HEK293 (cell line): Measurements from ENCODE around the gene HPD.

Experiments
- TCF7L2 ChIP-seq: IDR thresholded peaks from 2 replicates; pipeline ENCODE4 v1.6.1; 2011; ENCODE audit warnings: low read depth, mild to moderate bottlenecking, inconsistent platforms, low read length, moderate library complexity, borderline replicate concordance
- ZNF121 ChIP-seq: fragments of 450-650 bp; formaldehyde crosslinking; IDR thresholded peaks from 2 replicates; pipeline ENCODE4 v1.5.1; 2016; ENCODE audit warnings: missing biosample characterization, missing genetic modification characterization
- ZNF23 ChIP-seq: fragments of 450-650 bp; formaldehyde crosslinking; IDR thresholded peaks from 2 replicates; pipeline ENCODE4 v1.5.1; 2016; ENCODE audit warnings: missing biosample characterization, missing genetic modification characterization, borderline replicate concordance
- ZNF302 ChIP-seq: fragments of 450-650 bp; formaldehyde crosslinking; IDR thresholded peaks from 2 replicates; pipeline ENCODE4 v1.5.1; 2016; ENCODE audit warnings: missing biosample characterization, missing genetic modification characterization, low read depth
- ZNF510 ChIP-seq: fragments of 450-650 bp; formaldehyde crosslinking; IDR thresholded peaks from 2 replicates; pipeline ENCODE4 v1.5.1; 2018; ENCODE audit warnings: mild to moderate bottlenecking, missing genetic modification characterization, missing biosample characterization; ENCODE audit not compliant: insufficient replicate concordance
- ZNF624 ChIP-seq: fragments of 450-650 bp; formaldehyde crosslinking; IDR thresholded peaks from 2 replicates; pipeline ENCODE4 v1.5.1; 2017; ENCODE audit warnings: missing biosample characterization, missing genetic modification characterization
- ZNF707 ChIP-seq: fragments of 450-650 bp; formaldehyde crosslinking; IDR thresholded peaks from 2 replicates; pipeline ENCODE4 v1.5.1; 2016; ENCODE audit warnings: missing biosample characterization, missing genetic modification characterization
- TF ChIP-seq, protein P1 (sequence below): fragments of 450-650 bp; formaldehyde crosslinking; IDR thresholded peaks from 2 replicates; pipeline ENCODE4 v1.5.1; 2016; ENCODE audit warnings: missing biosample characterization, missing genetic modification characterization
- TF ChIP-seq, protein P2 (sequence below): fragments of 450-650 bp; formaldehyde crosslinking; IDR thresholded peaks from 2 replicates; pipeline ENCODE4 v1.5.1; 2016; ENCODE audit warnings: missing biosample characterization, missing genetic modification characterization, borderline replicate concordance
- TF ChIP-seq, protein P3 (sequence below): fragments of 450-650 bp; formaldehyde crosslinking; IDR thresholded peaks from 2 replicates; pipeline ENCODE4 v1.5.1; 2016; ENCODE audit warnings: missing biosample characterization, missing genetic modification characterization, low read depth

DNA sequence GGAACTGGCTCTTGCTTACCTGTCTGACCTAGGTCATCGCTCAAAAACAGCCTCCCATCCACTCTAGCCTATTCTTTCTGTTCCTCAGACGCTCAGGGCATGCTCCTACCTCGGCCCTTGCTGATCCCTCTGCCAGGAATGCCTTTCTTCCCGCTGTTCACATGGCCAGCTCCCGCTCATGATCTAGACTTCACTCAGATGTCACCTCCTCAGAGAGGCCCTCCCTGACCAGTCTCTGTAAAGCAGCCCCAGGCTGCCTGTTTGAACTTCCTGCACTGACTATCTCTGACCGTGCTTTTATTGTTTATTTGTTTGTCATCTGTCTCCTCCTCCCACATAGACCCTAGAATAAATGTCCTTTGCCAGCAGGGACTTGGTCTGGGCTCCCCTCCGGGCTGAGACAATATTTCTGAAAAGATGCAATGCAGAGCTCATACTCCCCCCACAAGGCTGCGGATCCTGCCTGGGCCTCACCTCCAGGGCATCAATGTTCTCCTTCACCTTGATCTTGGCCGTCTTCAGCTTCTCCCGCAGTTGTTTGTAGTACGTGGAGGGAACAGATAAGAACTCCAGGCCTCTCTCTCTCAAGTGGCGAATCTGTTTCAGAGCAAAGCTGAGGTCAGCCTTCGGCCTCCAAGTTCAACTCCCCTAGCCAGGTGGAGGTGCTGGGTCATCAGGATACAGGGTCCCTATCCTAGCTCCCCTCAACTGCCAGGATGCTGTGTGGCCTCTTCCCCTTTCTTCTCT is 15.2 kb downstream of the HPD start:
- no peak for TF ChIP-seq ZNF707 (tag by site-specific recombination)
- TF ChIP-seq, protein P1, sequence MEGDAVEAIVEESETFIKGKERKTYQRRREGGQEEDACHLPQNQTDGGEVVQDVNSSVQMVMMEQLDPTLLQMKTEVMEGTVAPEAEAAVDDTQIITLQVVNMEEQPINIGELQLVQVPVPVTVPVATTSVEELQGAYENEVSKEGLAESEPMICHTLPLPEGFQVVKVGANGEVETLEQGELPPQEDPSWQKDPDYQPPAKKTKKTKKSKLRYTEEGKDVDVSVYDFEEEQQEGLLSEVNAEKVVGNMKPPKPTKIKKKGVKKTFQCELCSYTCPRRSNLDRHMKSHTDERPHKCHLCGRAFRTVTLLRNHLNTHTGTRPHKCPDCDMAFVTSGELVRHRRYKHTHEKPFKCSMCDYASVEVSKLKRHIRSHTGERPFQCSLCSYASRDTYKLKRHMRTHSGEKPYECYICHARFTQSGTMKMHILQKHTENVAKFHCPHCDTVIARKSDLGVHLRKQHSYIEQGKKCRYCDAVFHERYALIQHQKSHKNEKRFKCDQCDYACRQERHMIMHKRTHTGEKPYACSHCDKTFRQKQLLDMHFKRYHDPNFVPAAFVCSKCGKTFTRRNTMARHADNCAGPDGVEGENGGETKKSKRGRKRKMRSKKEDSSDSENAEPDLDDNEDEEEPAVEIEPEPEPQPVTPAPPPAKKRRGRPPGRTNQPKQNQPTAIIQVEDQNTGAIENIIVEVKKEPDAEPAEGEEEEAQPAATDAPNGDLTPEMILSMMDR (tag by site-specific recombination), result no peak
- TF ChIP-seq, protein P2, sequence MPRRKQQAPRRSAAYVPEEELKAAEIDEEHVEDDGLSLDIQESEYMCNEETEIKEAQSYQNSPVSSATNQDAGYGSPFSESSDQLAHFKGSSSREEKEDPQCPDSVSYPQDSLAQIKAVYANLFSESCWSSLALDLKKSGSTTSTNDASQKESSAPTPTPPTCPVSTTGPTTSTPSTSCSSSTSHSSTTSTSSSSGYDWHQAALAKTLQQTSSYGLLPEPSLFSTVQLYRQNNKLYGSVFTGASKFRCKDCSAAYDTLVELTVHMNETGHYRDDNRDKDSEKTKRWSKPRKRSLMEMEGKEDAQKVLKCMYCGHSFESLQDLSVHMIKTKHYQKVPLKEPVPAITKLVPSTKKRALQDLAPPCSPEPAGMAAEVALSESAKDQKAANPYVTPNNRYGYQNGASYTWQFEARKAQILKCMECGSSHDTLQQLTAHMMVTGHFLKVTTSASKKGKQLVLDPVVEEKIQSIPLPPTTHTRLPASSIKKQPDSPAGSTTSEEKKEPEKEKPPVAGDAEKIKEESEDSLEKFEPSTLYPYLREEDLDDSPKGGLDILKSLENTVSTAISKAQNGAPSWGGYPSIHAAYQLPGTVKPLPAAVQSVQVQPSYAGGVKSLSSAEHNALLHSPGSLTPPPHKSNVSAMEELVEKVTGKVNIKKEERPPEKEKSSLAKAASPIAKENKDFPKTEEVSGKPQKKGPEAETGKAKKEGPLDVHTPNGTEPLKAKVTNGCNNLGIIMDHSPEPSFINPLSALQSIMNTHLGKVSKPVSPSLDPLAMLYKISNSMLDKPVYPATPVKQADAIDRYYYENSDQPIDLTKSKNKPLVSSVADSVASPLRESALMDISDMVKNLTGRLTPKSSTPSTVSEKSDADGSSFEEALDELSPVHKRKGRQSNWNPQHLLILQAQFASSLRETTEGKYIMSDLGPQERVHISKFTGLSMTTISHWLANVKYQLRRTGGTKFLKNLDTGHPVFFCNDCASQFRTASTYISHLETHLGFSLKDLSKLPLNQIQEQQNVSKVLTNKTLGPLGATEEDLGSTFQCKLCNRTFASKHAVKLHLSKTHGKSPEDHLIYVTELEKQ (tag by site-specific recombination), result no peak
- no peak for TF ChIP-seq ZNF624 (tag by site-specific recombination)
- no peak for TF ChIP-seq ZNF302
- TF ChIP-seq ZNF121 (tag by site-specific recombination), result no peak
- no peak for TF ChIP-seq ZNF23 (tag by site-specific recombination)
- TF ChIP-seq, protein P3, sequence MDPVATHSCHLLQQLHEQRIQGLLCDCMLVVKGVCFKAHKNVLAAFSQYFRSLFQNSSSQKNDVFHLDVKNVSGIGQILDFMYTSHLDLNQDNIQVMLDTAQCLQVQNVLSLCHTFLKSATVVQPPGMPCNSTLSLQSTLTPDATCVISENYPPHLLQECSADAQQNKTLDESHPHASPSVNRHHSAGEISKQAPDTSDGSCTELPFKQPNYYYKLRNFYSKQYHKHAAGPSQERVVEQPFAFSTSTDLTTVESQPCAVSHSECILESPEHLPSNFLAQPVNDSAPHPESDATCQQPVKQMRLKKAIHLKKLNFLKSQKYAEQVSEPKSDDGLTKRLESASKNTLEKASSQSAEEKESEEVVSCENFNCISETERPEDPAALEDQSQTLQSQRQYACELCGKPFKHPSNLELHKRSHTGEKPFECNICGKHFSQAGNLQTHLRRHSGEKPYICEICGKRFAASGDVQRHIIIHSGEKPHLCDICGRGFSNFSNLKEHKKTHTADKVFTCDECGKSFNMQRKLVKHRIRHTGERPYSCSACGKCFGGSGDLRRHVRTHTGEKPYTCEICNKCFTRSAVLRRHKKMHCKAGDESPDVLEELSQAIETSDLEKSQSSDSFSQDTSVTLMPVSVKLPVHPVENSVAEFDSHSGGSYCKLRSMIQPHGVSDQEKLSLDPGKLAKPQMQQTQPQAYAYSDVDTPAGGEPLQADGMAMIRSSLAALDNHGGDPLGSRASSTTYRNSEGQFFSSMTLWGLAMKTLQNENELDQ, result no peak
- no peak for TF ChIP-seq ZNF510
- TF ChIP-seq TCF7L2, result no peak
